H1 (cell line): ENCODE results near the gene EEF1G. TPM values are rescaled to one million over a fixed set of nuclear protein-coding genes. Genes with fewer than 3 reads are reported as not detected.
"Not testable (repeated sequence)": the region's sequence is repeated elsewhere in the genome, so short reads cannot be mapped to it uniquely, and the experiment has no call there.

Source experiments
- CTCF ChIA-PET: fragments of 300-600 bp; sonication (Branson Sonifier 250); formaldehyde crosslinking; loops from one replicate; lab custom pipeline; 2021; ENCODE audit not compliant: partially characterized antibody; lab: Charles Lee
- POLR2A ChIA-PET: fragments of 300-600 bp; sonication (Branson Sonifier 250); formaldehyde crosslinking; loops from one replicate; lab custom pipeline; 2021; ENCODE audit warnings: inconsistent platforms; ENCODE audit not compliant: partially characterized antibody; lab: Charles Lee
- DNase-seq, 2 experiments: peaks; one replicate each; pipeline versions ENCODE4 v3.0.0 to v3.0.0-alpha.2; 2010 to 2022; ENCODE audit warnings: low spot score in 2 of 2, low read depth in 1 of 2, mixed read lengths in 1 of 2
- FAIRE-seq: peaks from 2 replicates; lab custom pipeline; 2011; peaks lifted over from hg19 to GRCh38; lab: Jason Lieb, UNC
- H2AFZ ChIP-seq: 2 replicates; pipeline ENCODE4 v1.8.1; 2012; ENCODE audit warnings: low read length, inconsistent platforms
- H2AK5ac ChIP-seq: 2 replicates; pipeline ENCODE4 v1.6.1; 2013; ENCODE audit warnings: low read depth, low read length
- H2BK120ac ChIP-seq: replicated peaks from 2 replicates; pipeline ENCODE3; 2013; ENCODE audit warnings: low read depth, low read length, inconsistent platforms
- H2BK12ac ChIP-seq: 2 replicates; pipeline ENCODE4 v1.6.1; 2013; ENCODE audit warnings: low read depth, low read length
- H2BK15ac ChIP-seq: 2 replicates; pipeline ENCODE4 v1.6.1; 2013; ENCODE audit warnings: low read length
- H2BK20ac ChIP-seq: 2 replicates; pipeline ENCODE4 v1.6.1; 2013; ENCODE audit warnings: low read length
- H2BK5ac ChIP-seq: 2 replicates; pipeline ENCODE4 v1.6.1; 2013; ENCODE audit warnings: low read depth, low read length
- H3K14ac ChIP-seq: 2 replicates; pipeline ENCODE4 v1.6.1; 2013; ENCODE audit warnings: inconsistent platforms; ENCODE audit not compliant: insufficient read length
- H3K18ac ChIP-seq: 2 replicates; pipeline ENCODE4 v1.6.1; 2013; ENCODE audit warnings: low read length; ENCODE audit errors: extremely low read depth
- H3K23ac ChIP-seq: 2 replicates; pipeline ENCODE4 v1.6.1; 2013; ENCODE audit warnings: inconsistent platforms; ENCODE audit not compliant: insufficient read length
- H3K23me2 ChIP-seq: 2 replicates; pipeline ENCODE4 v1.6.1; 2013; ENCODE audit warnings: low read depth, low read length
- H3K27ac ChIP-seq: 2 replicates; pipeline ENCODE4 v1.6.1; 2011; ENCODE audit warnings: low read depth, low read length, inconsistent platforms
- H3K27me3 ChIP-seq, 4 experiments: replicated peaks in 1 of 4; 1 replicate in 1 of 4; 2 replicates in 3 of 4; pipeline versions ENCODE4 v1.6.1 to v1.8.1; 2011 to 2013; ENCODE audit warnings: low read length in 3 of 4, mild to moderate bottlenecking in 3 of 4, inconsistent platforms in 2 of 4, mixed read lengths in 2 of 4, moderate library complexity in 1 of 4; ENCODE audit not compliant: control insufficient read depth in 3 of 4, insufficient read depth in 3 of 4; ENCODE audit errors: extremely low read depth in 1 of 4
- H3K36me3 ChIP-seq, 4 experiments: 2 replicates each; pipeline versions ENCODE4 v1.6.1 to v1.8.1; 2011 to 2013; ENCODE audit warnings: mild to moderate bottlenecking in 4 of 4, low read length in 3 of 4, moderate library complexity in 2 of 4, control low read depth in 1 of 4, inconsistent platforms in 1 of 4; ENCODE audit not compliant: insufficient read depth in 4 of 4, control insufficient read depth in 2 of 4
- H3K4ac ChIP-seq: replicated peaks from 2 replicates; pipeline ENCODE3; 2013; ENCODE audit warnings: low read length, low read depth, mixed read lengths, inconsistent platforms; ENCODE audit not compliant: insufficient read length
- H3K4me1 ChIP-seq, 4 experiments: replicated peaks in 1 of 4; 1 replicate in 1 of 4; 2 replicates in 3 of 4; pipeline versions ENCODE4 v1.6.1 to v1.8.1; 2011 to 2013; ENCODE audit warnings: low read length in 3 of 4, inconsistent platforms in 2 of 4, mixed read lengths in 1 of 4; ENCODE audit not compliant: insufficient read depth in 4 of 4, control insufficient read depth in 3 of 4
- H3K4me2 ChIP-seq, 2 experiments: 2 replicates each; pipeline versions ENCODE4 v1.6.1 to v1.8.1; 2011 to 2013; ENCODE audit warnings: low read depth in 2 of 2, low read length in 2 of 2, control low read depth in 1 of 2, inconsistent platforms in 1 of 2, mild to moderate bottlenecking in 1 of 2; ENCODE audit not compliant: insufficient read depth in 1 of 2
- H3K4me3 ChIP-seq, 4 experiments: fragments of 200-600, 300-600 bp in 1 of 4; sonication (generic), shearing (Covaris generic), sonication (Bioruptor Twin) in 1 of 4; 2 replicates each; pipeline versions ENCODE4 v1.5.1 to v1.8.1; 2011 to 2016; ENCODE audit warnings: low read length in 4 of 4, low read depth in 3 of 4, control low read depth in 2 of 4, inconsistent platforms in 2 of 4, mild to moderate bottlenecking in 2 of 4, mixed read lengths in 1 of 4, moderate library complexity in 1 of 4; ENCODE audit not compliant: insufficient read depth in 2 of 4; ENCODE audit errors: extremely low read depth in 1 of 4
- H3K56ac ChIP-seq: replicated peaks from 2 replicates; pipeline ENCODE3; 2013; ENCODE audit warnings: low read depth, mild to moderate bottlenecking, mixed read lengths, low read length, inconsistent platforms; ENCODE audit not compliant: insufficient read length
- H3K79me1 ChIP-seq: 2 replicates; pipeline ENCODE4 v1.6.1; 2013; ENCODE audit warnings: low read depth, low read length, control low read depth
- H3K79me2 ChIP-seq, 2 experiments: 2 replicates each; pipeline versions ENCODE4 v1.6.1 to v1.8.1; 2012 to 2013; ENCODE audit warnings: low read length in 2 of 2, mild to moderate bottlenecking in 2 of 2, inconsistent platforms in 1 of 2; ENCODE audit not compliant: insufficient read depth in 2 of 2, control insufficient read depth in 1 of 2
- H3K9ac ChIP-seq, 4 experiments: replicated peaks in 1 of 4; 1 replicate in 1 of 4; 2 replicates in 3 of 4; pipeline versions ENCODE4 v1.6.1 to v1.8.1; 2011 to 2013; ENCODE audit warnings: low read depth in 3 of 4, low read length in 3 of 4, control low read depth in 2 of 4, mild to moderate bottlenecking in 2 of 4, moderate library complexity in 2 of 4, inconsistent platforms in 1 of 4; ENCODE audit errors: extremely low read depth in 1 of 4
- H3K9me3 ChIP-seq, 2 experiments: 2 replicates each; pipeline versions ENCODE4 v1.6.1 to v1.8.1; 2012 to 2013; ENCODE audit warnings: mild to moderate bottlenecking in 2 of 2, moderate library complexity in 2 of 2, control low read depth in 1 of 2, inconsistent platforms in 1 of 2, low read depth in 1 of 2, low read length in 1 of 2, mixed read lengths in 1 of 2; ENCODE audit not compliant: insufficient read depth in 2 of 2
- H4K20me1 ChIP-seq, 2 experiments: replicated peaks in 1 of 2; 2 replicates each; pipeline versions ENCODE3 to v1.8.1; 2011 to 2013; ENCODE audit warnings: inconsistent platforms in 2 of 2, low read length in 2 of 2, mild to moderate bottlenecking in 1 of 2; ENCODE audit not compliant: insufficient read depth in 2 of 2, control insufficient read depth in 1 of 2
- H4K5ac ChIP-seq: 2 replicates; pipeline ENCODE4 v1.6.1; 2013; ENCODE audit warnings: low read length, low read depth, mixed read lengths, inconsistent platforms; ENCODE audit not compliant: insufficient read length
- H4K8ac ChIP-seq: 2 replicates; pipeline ENCODE4 v1.8.0; 2013; ENCODE audit warnings: mild to moderate bottlenecking, moderate library complexity, low read length, inconsistent platforms; ENCODE audit not compliant: insufficient read depth; ENCODE audit errors: extremely low read depth
- H4K91ac ChIP-seq: replicated peaks from 2 replicates; pipeline ENCODE3; 2013; ENCODE audit warnings: low read length, mixed read lengths, inconsistent platforms; ENCODE audit not compliant: insufficient read length
- WGBS, 2 experiments: shearing (Covaris generic) in 1 of 2; methylation state at CpG; one replicate each; pipeline versions ENCODE4 v1.1.6 to v1.1.7; 2013 to 2015; ENCODE audit warnings: low lambda C conversion rate in 2 of 2, mixed read lengths in 2 of 2, inconsistent platforms in 1 of 2, low coverage in 1 of 2, missing lambda C conversion rate in 1 of 2; ENCODE audit not compliant: insufficient replicate concordance in 2 of 2, insufficient coverage in 1 of 2, insufficient read length in 1 of 2; ENCODE audit errors: extremely low coverage in 1 of 2, missing lambda C conversion rate in 1 of 2; 5-methylcytosine and 5-hydroxymethylcytosine counted together
- polyA plus RNA-seq, 7 experiments: library from polyadenylated mRNA; depleted of rRNA in 3 of 7; stranded (reverse) in 5 of 7; unstranded in 2 of 7; fragments of >200 nt in 5 of 7; fragments of 200-250 nt in 2 of 7; gene quantifications; 1 replicate in 5 of 7; 2 replicates in 1 of 7; 4 replicates in 1 of 7; pipeline versions ENCODE4 v1.2.1 to v1.2.3, GENCODE V29; 2011 to 2013; ENCODE audit warnings: missing spikeins in 2 of 7, mixed read lengths in 2 of 7
- total RNA-seq: library from RNA; stranded (reverse); fragmentation: NEBNext Ultra II Directional; extraction: Animal tissue kit (Norgen Biotek cat#: 25700); gene quantifications from 2 replicates; pipeline ENCODE4 v1.2.1, GENCODE V29; 2021

The EEF1G gene
- total and polyA plus RNA-seq, 2 of the 8 experiments (the other 6 are each of a cell fraction or from before 2014, with no cell fraction given), result 1,627 to 1,996 TPM

DNA sequence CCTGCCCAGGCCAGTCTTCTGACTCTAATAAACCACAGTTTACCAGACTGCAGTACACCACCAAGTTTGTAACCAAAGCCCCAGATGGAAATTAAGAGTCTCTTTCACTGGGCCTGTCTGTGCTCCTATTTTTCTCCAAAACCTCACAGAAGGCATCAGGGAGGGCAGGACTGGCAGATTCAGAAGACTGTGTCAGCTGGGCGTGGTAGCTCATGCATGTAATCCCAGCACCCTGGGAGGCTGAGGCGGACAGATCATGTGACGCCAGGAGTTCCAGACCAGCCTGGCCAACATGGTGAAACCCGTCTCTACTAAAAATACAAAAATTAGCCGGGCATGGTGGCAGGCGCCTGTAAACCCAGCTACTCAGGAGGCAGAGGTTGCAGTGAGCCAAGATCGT lies 11.7 kb upstream of the EEF1G start:
- CTCF ChIA-PET, result interaction anchor here (0.7 to 1.4 kb wide), 4 partner anchors 10 to 191 kb away, joined by 3 to 4 read pairs (median 3); no protein-coding TSS in a partner anchor

DNA sequence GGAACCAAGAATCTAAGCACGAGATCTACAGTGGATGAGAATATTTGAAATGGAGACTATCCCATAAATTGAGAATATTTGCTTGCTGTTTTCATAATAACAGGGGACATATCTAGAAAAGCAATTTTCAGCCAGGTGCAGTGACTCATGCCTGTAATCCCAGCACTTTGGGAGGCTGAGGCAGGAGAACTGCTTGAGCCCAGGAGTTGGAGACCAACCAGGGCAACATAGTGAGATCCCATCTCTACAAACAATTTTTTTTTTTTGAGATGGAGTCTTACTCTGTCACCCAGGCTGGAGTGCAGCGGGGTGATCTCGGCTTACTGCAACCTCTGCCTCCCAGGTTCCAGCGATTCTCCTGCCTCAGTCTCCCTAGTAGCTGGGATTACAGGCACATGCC lies 8.0 kb upstream of the EEF1G start:
- H3K79me1 ChIP-seq, H4K91ac ChIP-seq, H3K4me1 ChIP-seq, H3K56ac ChIP-seq, H2BK5ac ChIP-seq, H2BK120ac ChIP-seq, H3K18ac ChIP-seq, H3K27ac ChIP-seq, H4K20me1 ChIP-seq, H3K4me2 ChIP-seq, FAIRE-seq, H3K27me3 ChIP-seq, H3K14ac ChIP-seq, H3K4me3 ChIP-seq, H3K23ac ChIP-seq, H2BK12ac ChIP-seq, H3K9ac ChIP-seq, H2BK15ac ChIP-seq, H3K9me3 ChIP-seq, H2AFZ ChIP-seq, H3K4ac ChIP-seq, H4K5ac ChIP-seq, H2AK5ac ChIP-seq, H4K8ac ChIP-seq, H3K79me2 ChIP-seq, H2BK20ac ChIP-seq, H3K23me2 ChIP-seq, DNase-seq: not testable (repeated sequence)
- H3K36me3 ChIP-seq, result peaks cover 7 to 25% (median 11%) of the 10 kb centered on the region in 4 experiments
- ChIA-PET CTCF (interaction anchor here (0.6 kb wide), 1 partner anchor 266 kb away, joined by 3 read pairs; no protein-coding TSS in a partner anchor), POLR2A (interaction anchor here (0.9 to 1.8 kb wide), 4 partner anchors 10 to 12 kb away, joined by 3 to 11 read pairs (median 6); partner anchors contain the start of gene TUT1)
- WGBS, 2 experiments, result 100% methylated on average over 4 of the region's 4 CpGs; no CpG with 5 or more reads in 1 of the 2 experiments

More for the DNA sequence above, 11.7 kb upstream of the EEF1G start:
- not testable (repeated sequence) for H3K23me2 ChIP-seq, H3K18ac ChIP-seq, H3K9me3 ChIP-seq, H3K27me3 ChIP-seq, H2BK15ac ChIP-seq, H2AFZ ChIP-seq, H3K4me2 ChIP-seq, H3K56ac ChIP-seq, H4K8ac ChIP-seq, H4K91ac ChIP-seq, H3K4me3 ChIP-seq, H2AK5ac ChIP-seq, H2BK5ac ChIP-seq, H4K5ac ChIP-seq, H3K79me1 ChIP-seq, H3K4ac ChIP-seq, H4K20me1 ChIP-seq, H3K9ac ChIP-seq, FAIRE-seq, H3K27ac ChIP-seq, H2BK120ac ChIP-seq, H2BK12ac ChIP-seq, DNase-seq, H3K4me1 ChIP-seq, H3K14ac ChIP-seq, H2BK20ac ChIP-seq, H3K23ac ChIP-seq
- Histone ChIP-seq H3K79me2 (peaks cover 0 to 11% of the 10 kb centered on the region in 2 experiments; a peak in 1 of 4 replicates), H3K36me3 (peaks cover 0 to 40% (median 9%) of the 10 kb centered on the region in 4 experiments; a peak in 7 of 8 replicates)
- POLR2A ChIA-PET, result interaction anchor here (0.6 to 9.7 kb wide), 4 partner anchors 12 to 37 kb away, joined by 3 to 167 read pairs (median 4); partner anchors contain the start of genes B3GAT3 and EEF1G
- 95% methylated on average over 7 of the region's 7 CpGs; no CpG with 5 or more reads in 1 of the 2 experiments for WGBS, 2 experiments
